H9 (cell line): ENCODE data around the gene CCDC7. TPM values are rescaled to one million over a fixed set of nuclear protein-coding genes. Genes with fewer than 3 reads are reported as not detected.

Experiments
- DNase-seq: peaks from one replicate; pipeline ENCODE4 v3.0.0-alpha.2; 2017
- H2AFZ ChIP-seq: one replicate; pipeline ENCODE4 v1.6.1; 2013; ENCODE audit warnings: mild to moderate bottlenecking, low read length, control low read depth, moderate library complexity
- H2AK5ac ChIP-seq: 2 replicates; pipeline ENCODE4 v1.6.1; 2013; ENCODE audit warnings: low read length, control low read depth, mixed read lengths; ENCODE audit not compliant: insufficient read length
- H2BK120ac ChIP-seq: one replicate; pipeline ENCODE4 v1.6.1; 2013; ENCODE audit warnings: low read depth, mild to moderate bottlenecking, low read length, control low read depth, inconsistent platforms; ENCODE audit not compliant: poor library complexity, severe bottlenecking
- H2BK12ac ChIP-seq: 2 replicates; pipeline ENCODE4 v1.6.1; 2013; ENCODE audit warnings: low read length, control low read depth, mixed read lengths, low read depth; ENCODE audit not compliant: insufficient read length
- H2BK15ac ChIP-seq: 2 replicates; pipeline ENCODE4 v1.6.1; 2013; ENCODE audit warnings: low read depth, low read length, control low read depth
- H2BK20ac ChIP-seq: one replicate; pipeline ENCODE4 v1.6.1; 2013; ENCODE audit warnings: low read depth, mild to moderate bottlenecking, low read length, control low read depth, inconsistent platforms; ENCODE audit not compliant: poor library complexity, severe bottlenecking
- H2BK5ac ChIP-seq: 2 replicates; pipeline ENCODE4 v1.6.1; 2013; ENCODE audit warnings: low read length, control low read depth, mixed read lengths; ENCODE audit not compliant: insufficient read length
- H3K14ac ChIP-seq: 2 replicates; pipeline ENCODE4 v1.6.1; 2013; ENCODE audit warnings: low read length, control low read depth; ENCODE audit not compliant: insufficient read depth
- H3K18ac ChIP-seq: 2 replicates; pipeline ENCODE4 v1.6.1; 2013; ENCODE audit warnings: low read depth, mild to moderate bottlenecking, mixed read lengths, low read length, control low read depth; ENCODE audit not compliant: insufficient read length
- H3K23ac ChIP-seq: 2 replicates; pipeline ENCODE4 v1.6.1; 2013; ENCODE audit warnings: low read length, control low read depth, mixed read lengths, low read depth; ENCODE audit not compliant: insufficient read length
- H3K23me2 ChIP-seq: 2 replicates; pipeline ENCODE4 v1.6.1; 2013; ENCODE audit warnings: low read depth, mild to moderate bottlenecking, mixed read lengths, low read length, control low read depth; ENCODE audit not compliant: insufficient read length, poor library complexity, severe bottlenecking
- H3K27ac ChIP-seq: 2 replicates; pipeline ENCODE4 v1.5.1; 2013; ENCODE audit warnings: low read length, control low read depth, mixed read lengths, low read depth; ENCODE audit not compliant: insufficient read length
- H3K27me3 ChIP-seq: 2 replicates; pipeline ENCODE4 v1.6.1; 2013; ENCODE audit warnings: low read length, control low read depth, inconsistent platforms; ENCODE audit not compliant: insufficient read depth
- H3K4ac ChIP-seq: 2 replicates; pipeline ENCODE4 v1.6.1; 2013; ENCODE audit warnings: low read depth, mild to moderate bottlenecking, control low read depth, inconsistent platforms, low read length, moderate library complexity
- H3K4me1 ChIP-seq: 2 replicates; pipeline ENCODE4 v1.6.1; 2013; ENCODE audit warnings: low read length, control low read depth, inconsistent platforms; ENCODE audit not compliant: insufficient read depth
- H3K4me2 ChIP-seq: 2 replicates; pipeline ENCODE4 v1.6.1; 2013; ENCODE audit warnings: low read length, control low read depth, mixed read lengths; ENCODE audit not compliant: insufficient read length, insufficient read depth
- H3K56ac ChIP-seq: 2 replicates; pipeline ENCODE4 v1.6.1; 2013; ENCODE audit warnings: low read depth, mild to moderate bottlenecking, mixed read lengths, low read length, control low read depth; ENCODE audit not compliant: insufficient read length
- H3K79me1 ChIP-seq: 2 replicates; pipeline ENCODE4 v1.6.1; 2013; ENCODE audit warnings: low read depth, mild to moderate bottlenecking, moderate library complexity, low read length, control low read depth, inconsistent platforms; ENCODE audit not compliant: insufficient read depth, poor library complexity, severe bottlenecking
- H3K79me2 ChIP-seq: 2 replicates; pipeline ENCODE4 v1.6.1; 2013; ENCODE audit warnings: low read length, control low read depth, inconsistent platforms; ENCODE audit not compliant: insufficient read depth
- H3K9ac ChIP-seq: 2 replicates; pipeline ENCODE4 v1.6.1; 2013; ENCODE audit warnings: low read length, control low read depth, mixed read lengths; ENCODE audit not compliant: insufficient read length; ENCODE audit errors: extremely low read depth
- H3K9me3 ChIP-seq: one replicate; pipeline ENCODE4 v1.6.1; 2013; ENCODE audit warnings: low read depth, low read length, inconsistent platforms; ENCODE audit not compliant: control insufficient read depth
- H3T11ph ChIP-seq: one replicate; pipeline ENCODE4 v1.6.1; 2013; ENCODE audit warnings: mild to moderate bottlenecking, low read length, control low read depth, inconsistent platforms
- H4K20me1 ChIP-seq: one replicate; pipeline ENCODE4 v1.6.1; 2013; ENCODE audit not compliant: control insufficient read depth, insufficient read length, insufficient read depth
- H4K5ac ChIP-seq: 2 replicates; pipeline ENCODE4 v1.6.1; 2013; ENCODE audit warnings: low read depth, mild to moderate bottlenecking, mixed read lengths, low read length, control low read depth; ENCODE audit not compliant: insufficient read length
- H4K8ac ChIP-seq: replicated peaks from 2 replicates; pipeline ENCODE4 v1.6.1; 2013; ENCODE audit warnings: low read length, control low read depth, mixed read lengths, low read depth; ENCODE audit not compliant: insufficient read length
- H4K91ac ChIP-seq: 2 replicates; pipeline ENCODE4 v1.6.1; 2013; ENCODE audit warnings: low read depth, mild to moderate bottlenecking, moderate library complexity, mixed read lengths, low read length, control low read depth; ENCODE audit not compliant: insufficient read length
- H3K27ac Mint-ChIP-seq, 3 experiments: 2 replicates in 2 of 3; 3 replicates in 1 of 3; pipeline ENCODE4 v1.8.0; 2020 to 2021; ENCODE audit warnings: mixed read lengths in 3 of 3, mild to moderate bottlenecking in 1 of 3, moderate library complexity in 1 of 3
- H3K27me3 Mint-ChIP-seq: 2 replicates; pipeline ENCODE4 v1.8.0; 2021; ENCODE audit warnings: low read depth, mild to moderate bottlenecking, moderate library complexity, mixed read lengths
- H3K36me3 Mint-ChIP-seq, 3 experiments: 2 replicates in 2 of 3; 3 replicates in 1 of 3; pipeline ENCODE4 v1.8.0; 2020 to 2021; ENCODE audit warnings: low read depth in 3 of 3, mixed read lengths in 3 of 3; ENCODE audit not compliant: insufficient read depth in 1 of 3
- H3K4me1 Mint-ChIP-seq, 2 experiments: 2 replicates each; pipeline ENCODE4 v1.8.0; 2020; ENCODE audit warnings: mixed read lengths in 2 of 2
- H3K4me3 Mint-ChIP-seq, 2 experiments: 2 replicates in 1 of 2; 3 replicates in 1 of 2; pipeline ENCODE4 v1.8.0; 2020 to 2021; ENCODE audit warnings: mild to moderate bottlenecking in 2 of 2, mixed read lengths in 2 of 2, moderate library complexity in 1 of 2
- H3K9me3 Mint-ChIP-seq, 2 experiments: 2 replicates in 1 of 2; 3 replicates in 1 of 2; pipeline ENCODE4 v1.8.0; 2020; ENCODE audit warnings: mild to moderate bottlenecking in 2 of 2, mixed read lengths in 2 of 2, moderate library complexity in 1 of 2
- CTCF ChIP-seq: fragments of 200-600 bp; sonication (generic); conservative IDR thresholded peaks from 3 replicates; pipeline ENCODE4 v1.8.0; 2021; ENCODE audit warnings: antibody characterized with exemption, mild to moderate bottlenecking
- WGBS: extraction: QIAGEN DNeasy Blood & Tissue Kit; methylation state at CpG from one replicate; pipeline ENCODE4 v1.1.7; 2013; ENCODE audit warnings: missing lambda C conversion rate, low lambda C conversion rate, mixed read lengths; ENCODE audit not compliant: insufficient read length; ENCODE audit errors: extremely low coverage; 5-methylcytosine and 5-hydroxymethylcytosine counted together
- total RNA-seq: library from RNA; stranded (reverse); gene quantifications from 2 replicates; pipeline ENCODE4 v1.2.1, GENCODE V29; 2021

The CCDC7 gene
- total RNA-seq, 1 experiment from 2014 or later: 1.6 TPM

- no peak for DNase-seq
- Histone ChIP-seq H2BK12ac (no peak overlapping the region), H4K8ac (no peak overlapping the region), H3K9me3 (no peaks in the 10 kb centered on the region), H3K18ac (no peak overlapping the region), H3K56ac (no peak overlapping the region), H3K4me1 (no peaks in the 10 kb centered on the region; the same call in 1 of the 2 replicates), H2BK5ac (no peak overlapping the region), H2BK20ac (no peak overlapping the region), H3K9ac (no peak overlapping the region), H3K14ac (no peak overlapping the region), H4K20me1 (no peaks in the 10 kb centered on the region), H3K27ac (no peak overlapping the region), H3K27me3 (no peaks in the 10 kb centered on the region), H2BK120ac (no peak overlapping the region), H3K23me2 (no peaks in the 10 kb centered on the region), H3K4me2 (no peak overlapping the region), H2BK15ac (no peak overlapping the region), H3K23ac (no peak overlapping the region), H2AFZ (no peak overlapping the region), H4K5ac (no peak overlapping the region), H3K79me2 (no peaks in the 10 kb centered on the region), H3K4ac (no peak overlapping the region), H2AK5ac (no peak overlapping the region), H3K79me1 (no peaks in the 10 kb centered on the region), H4K91ac (no peak overlapping the region), H3T11ph (no peak overlapping the region)
- H3K27me3 Mint-ChIP-seq: no peaks in the 10 kb centered on the region
- peaks cover 10 to 14% of the 10 kb centered on the region in 2 experiments for H3K4me1 Mint-ChIP-seq
- peaks cover 3 to 8% of the 10 kb centered on the region in 2 experiments; a peak in 3 of 5 replicates for H3K9me3 Mint-ChIP-seq
- TF ChIP-seq CTCF: no peak
- no peak overlapping the region for H3K27ac Mint-ChIP-seq
- H3K4me3 Mint-ChIP-seq: no peak overlapping the region
- WGBS: no CpG with 5 or more reads among the region's 2 CpGs
- no peaks in the 10 kb centered on the region; a peak in 2 of 7 replicates for H3K36me3 Mint-ChIP-seq
Measured at GRCh38 chr10:32684291-32684690, 238.4 kb downstream of the CCDC7 start.
